Spleen (tissue), 7 donors: Measurements from ENCODE around the gene PHKB.

Source experiments
- POLR2A ChIP-seq, 3 donors: fragments of 450-650 bp; IDR thresholded peaks; one replicate each; pipeline ENCODE4 v1.5.1; 2017; ENCODE audit warnings: antibody characterized with exemption in 3 of 3, mild to moderate bottlenecking in 1 of 3
- TF ChIP-seq, protein P1 (sequence below), 11 experiments: fragments of 200-600 bp in 7 of 11; fragments of 450-650 bp in 4 of 11; sonication (generic) in 4 of 11; IDR thresholded peaks in 8 of 11; conservative IDR thresholded peaks in 3 of 11; 1 replicate in 7 of 11; 2 replicates in 4 of 11; pipeline versions ENCODE4 v1.4.0 to v1.8.0; 2016 to 2021; ENCODE audit warnings: antibody characterized with exemption in 11 of 11, inconsistent platforms in 4 of 11, mild to moderate bottlenecking in 1 of 11
- donor health status: DM: no; HTN: no; CAD: no; lungs with moderate emphysema.
- donor health status: DM: no; HTN: no; CAD: no.
- donor health status: DM: no; HTN: no; CAD: no.

DNA sequence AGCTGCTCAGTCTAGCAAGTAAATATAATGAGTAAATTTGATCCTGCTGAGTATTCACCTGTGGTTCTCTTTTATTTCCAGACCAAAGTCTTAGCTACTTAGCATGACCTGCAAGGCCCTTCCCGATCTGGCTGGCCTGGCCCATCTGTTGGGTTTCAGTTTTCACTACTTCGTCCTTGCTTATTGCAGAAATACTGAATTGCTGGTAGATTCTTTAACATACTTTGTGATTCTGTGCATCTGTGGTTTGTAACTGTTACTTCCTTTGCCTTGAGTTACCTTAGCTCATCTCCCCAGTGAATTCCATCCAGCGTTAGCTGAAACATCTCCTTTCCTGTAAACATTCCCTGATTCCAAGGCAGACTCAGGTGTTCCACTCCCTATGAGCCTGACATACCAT is 131.1 kb downstream of the PHKB start:
- TF ChIP-seq POLR2A (IDR thresholded peaks at IDR 0.05), result no peak
- TF ChIP-seq, protein P1, sequence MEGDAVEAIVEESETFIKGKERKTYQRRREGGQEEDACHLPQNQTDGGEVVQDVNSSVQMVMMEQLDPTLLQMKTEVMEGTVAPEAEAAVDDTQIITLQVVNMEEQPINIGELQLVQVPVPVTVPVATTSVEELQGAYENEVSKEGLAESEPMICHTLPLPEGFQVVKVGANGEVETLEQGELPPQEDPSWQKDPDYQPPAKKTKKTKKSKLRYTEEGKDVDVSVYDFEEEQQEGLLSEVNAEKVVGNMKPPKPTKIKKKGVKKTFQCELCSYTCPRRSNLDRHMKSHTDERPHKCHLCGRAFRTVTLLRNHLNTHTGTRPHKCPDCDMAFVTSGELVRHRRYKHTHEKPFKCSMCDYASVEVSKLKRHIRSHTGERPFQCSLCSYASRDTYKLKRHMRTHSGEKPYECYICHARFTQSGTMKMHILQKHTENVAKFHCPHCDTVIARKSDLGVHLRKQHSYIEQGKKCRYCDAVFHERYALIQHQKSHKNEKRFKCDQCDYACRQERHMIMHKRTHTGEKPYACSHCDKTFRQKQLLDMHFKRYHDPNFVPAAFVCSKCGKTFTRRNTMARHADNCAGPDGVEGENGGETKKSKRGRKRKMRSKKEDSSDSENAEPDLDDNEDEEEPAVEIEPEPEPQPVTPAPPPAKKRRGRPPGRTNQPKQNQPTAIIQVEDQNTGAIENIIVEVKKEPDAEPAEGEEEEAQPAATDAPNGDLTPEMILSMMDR (IDR thresholded peaks at IDR 0.05 in 8 of 11, conservative IDR thresholded peaks at IDR 0.05 in 3 of 11), result no peak
